Neuronal stem cell (in vitro differentiated cells): ENCODE data around the gene POC1A.
A peak's percentile ranks its signal among the peaks of the same experiment; 100 is the strongest.

Experiments
- DNase-seq: peaks from one replicate; pipeline ENCODE4 v3.0.0-alpha.2; 2013; ENCODE audit warnings: low spot score
- H2AFZ ChIP-seq: one replicate; pipeline ENCODE4 v1.6.1; 2013; ENCODE audit warnings: mild to moderate bottlenecking, low read length, inconsistent platforms
- H2AK5ac ChIP-seq: 2 replicates; pipeline ENCODE4 v1.6.1; 2013; ENCODE audit warnings: low read depth, mild to moderate bottlenecking, inconsistent platforms, low read length, moderate library complexity, mixed read lengths
- H2BK120ac ChIP-seq: 2 replicates; pipeline ENCODE4 v1.6.1; 2013; ENCODE audit warnings: low read depth, mild to moderate bottlenecking, inconsistent platforms, low read length, moderate library complexity, mixed read lengths
- H2BK12ac ChIP-seq: one replicate; pipeline ENCODE4 v1.6.1; 2013; ENCODE audit warnings: low read length, inconsistent platforms
- H2BK15ac ChIP-seq: 2 replicates; pipeline ENCODE4 v1.6.1; 2013; ENCODE audit warnings: mild to moderate bottlenecking, low read length, inconsistent platforms, mixed read lengths
- H2BK5ac ChIP-seq: one replicate; pipeline ENCODE4 v1.6.1; 2013; ENCODE audit warnings: inconsistent platforms, mild to moderate bottlenecking, low read length, moderate library complexity
- H3K14ac ChIP-seq: one replicate; pipeline ENCODE4 v1.6.1; 2013; ENCODE audit warnings: low read length, inconsistent platforms
- H3K18ac ChIP-seq: 2 replicates; pipeline ENCODE4 v1.6.1; 2013; ENCODE audit warnings: low read length, inconsistent platforms
- H3K23ac ChIP-seq: 2 replicates; pipeline ENCODE4 v1.6.1; 2013; ENCODE audit warnings: low read depth, mild to moderate bottlenecking, mixed read lengths, low read length, inconsistent platforms; ENCODE audit not compliant: poor library complexity
- H3K27ac ChIP-seq: replicated peaks from 3 replicates; pipeline ENCODE4 v1.5.1; 2013; ENCODE audit warnings: low read length, inconsistent platforms
- H3K27me3 ChIP-seq, 3 experiments: 2 replicates each; pipeline ENCODE4 v1.6.1; 2013; ENCODE audit warnings: low read length in 3 of 3, mild to moderate bottlenecking in 2 of 3, inconsistent platforms in 1 of 3, low read depth in 1 of 3, mixed read lengths in 1 of 3, moderate library complexity in 1 of 3; ENCODE audit not compliant: control insufficient read depth in 3 of 3, insufficient read depth in 3 of 3
- H3K36me3 ChIP-seq, 2 donors: replicated peaks in 1 of 2; 2 replicates each; pipeline ENCODE4 v1.6.1; 2013; ENCODE audit warnings: low read length in 2 of 2; ENCODE audit not compliant: control insufficient read depth in 2 of 2, insufficient read depth in 2 of 2
- H3K4ac ChIP-seq: 2 replicates; pipeline ENCODE4 v1.6.1; 2013; ENCODE audit warnings: inconsistent platforms, mild to moderate bottlenecking, low read length, moderate library complexity
- H3K4me1 ChIP-seq, 2 donors: 1 replicate in 1 of 2; 2 replicates in 1 of 2; pipeline ENCODE4 v1.6.1; 2013; ENCODE audit warnings: low read length in 2 of 2, low read depth in 1 of 2; ENCODE audit not compliant: control insufficient read depth in 2 of 2, insufficient read depth in 1 of 2
- H3K4me2 ChIP-seq: one replicate; pipeline ENCODE4 v1.6.1; 2013; ENCODE audit warnings: mild to moderate bottlenecking, low read length, inconsistent platforms; ENCODE audit not compliant: insufficient read depth, poor library complexity, severe bottlenecking
- H3K4me3 ChIP-seq, 2 donors: 2 replicates each; pipeline ENCODE4 v1.5.1; 2013; ENCODE audit warnings: low read length in 2 of 2, mild to moderate bottlenecking in 2 of 2, inconsistent platforms in 1 of 2, moderate library complexity in 1 of 2
- H3K79me1 ChIP-seq: one replicate; pipeline ENCODE4 v1.6.1; 2013; ENCODE audit warnings: low read depth, mild to moderate bottlenecking, inconsistent platforms, low read length, moderate library complexity
- H3K9ac ChIP-seq: one replicate; pipeline ENCODE4 v1.6.1; 2013; ENCODE audit warnings: mild to moderate bottlenecking, low read depth, low read length, inconsistent platforms; ENCODE audit not compliant: poor library complexity
- H3K9me3 ChIP-seq, 2 donors: replicated peaks in 1 of 2; 2 replicates each; pipeline versions ENCODE3 to v1.6.1; 2013; ENCODE audit warnings: low read length in 2 of 2, mild to moderate bottlenecking in 2 of 2, inconsistent platforms in 1 of 2, low read depth in 1 of 2, mixed read lengths in 1 of 2, moderate library complexity in 1 of 2; ENCODE audit not compliant: control insufficient read depth in 2 of 2, insufficient read depth in 1 of 2
- H4K8ac ChIP-seq: one replicate; pipeline ENCODE4 v1.6.1; 2013; ENCODE audit warnings: low read depth, mild to moderate bottlenecking, inconsistent platforms, low read length, moderate library complexity
- H4K91ac ChIP-seq: one replicate; pipeline ENCODE4 v1.6.1; 2013; ENCODE audit warnings: low read length, low read depth, mild to moderate bottlenecking, inconsistent platforms; ENCODE audit not compliant: poor library complexity
- WGBS, 2 donors: extraction: QIAGEN DNeasy Blood & Tissue Kit; methylation state at CpG; one replicate each; pipeline ENCODE4 v1.1.7; 2013; ENCODE audit warnings: missing lambda C conversion rate in 2 of 2, mixed read lengths in 1 of 2; ENCODE audit not compliant: insufficient read length in 2 of 2, insufficient replicate concordance in 1 of 2; ENCODE audit errors: extremely low coverage in 2 of 2; 5-methylcytosine and 5-hydroxymethylcytosine counted together

POC1A gene

GRCh38 chr3:52140000-52140399 is 14.2 kb downstream of the POC1A start:
- H2BK120ac ChIP-seq: no peak overlapping the region
- no peak overlapping the region for H3K4me3 ChIP-seq
- H4K8ac ChIP-seq: no peak overlapping the region
- no peak overlapping the region for H3K23ac ChIP-seq
- no peak for DNase-seq
- H3K18ac ChIP-seq: no peak overlapping the region
- H3K36me3 ChIP-seq: peaks cover 39 to 92% of the 10 kb centered on the region in 2 donors
- H2BK5ac ChIP-seq: no peak overlapping the region
- WGBS, 2 donors: no CpG with 5 or more reads among the region's 9 CpGs
- H2BK15ac ChIP-seq: no peak overlapping the region
- no peaks in the 10 kb centered on the region for H3K27me3 ChIP-seq
- no peak overlapping the region for H3K27ac ChIP-seq
- H4K91ac ChIP-seq: no peak overlapping the region
- no peak overlapping the region for H2BK12ac ChIP-seq
- H3K4me1 ChIP-seq: peaks cover 0 to 4% of the 10 kb centered on the region in 2 donors
- no peak overlapping the region for H2AK5ac ChIP-seq
- no peak overlapping the region for H3K9ac ChIP-seq
- peaks cover 6% of the 10 kb centered on the region for H3K79me1 ChIP-seq
- H2AFZ ChIP-seq: no peak overlapping the region
- no peak overlapping the region for H3K4ac ChIP-seq
- H3K14ac ChIP-seq: no peak overlapping the region
- no peaks in the 10 kb centered on the region for H3K9me3 ChIP-seq
- no peak overlapping the region for H3K4me2 ChIP-seq

GRCh38 chr3:52137311-52137710 is 16.9 kb downstream of the POC1A start:
- Histone ChIP-seq H3K27ac (no peak overlapping the region), H3K27me3 (no peaks in the 10 kb centered on the region), H3K4me1 (peaks cover 0 to 7% of the 10 kb centered on the region in 2 donors), H4K91ac (no peak overlapping the region), H3K23ac (no peak overlapping the region), H2BK120ac (no peak overlapping the region), H3K4me2 (no peak overlapping the region), H3K14ac (no peak overlapping the region), H3K18ac (no peak overlapping the region), H3K9me3 (no peaks in the 10 kb centered on the region), H3K9ac (no peak overlapping the region), H2BK15ac (no peak overlapping the region), H2BK12ac (no peak overlapping the region), H3K79me1 (no peaks in the 10 kb centered on the region), H3K4ac (no peak overlapping the region), H3K4me3 (no peak overlapping the region), H2AK5ac (no peak overlapping the region), H4K8ac (no peak overlapping the region), H2AFZ (no peak overlapping the region), H2BK5ac (no peak overlapping the region), H3K36me3 (peaks cover 23 to 81% of the 10 kb centered on the region in 2 donors)
- DNase-seq: no peak
- WGBS, 2 donors: no CpG with 5 or more reads among the region's 7 CpGs

GRCh38 chr3:52136513-52136912 is 17.7 kb downstream of the POC1A start:
- Histone ChIP-seq H3K4ac (no peak overlapping the region), H3K36me3 (peaks cover 23 to 79% of the 10 kb centered on the region in 2 donors), H3K9ac (no peak overlapping the region), H3K79me1 (no peaks in the 10 kb centered on the region), H3K23ac (no peak overlapping the region), H3K4me1 (peaks cover 0 to 7% of the 10 kb centered on the region in 2 donors), H2BK120ac (no peak overlapping the region), H4K8ac (no peak overlapping the region), H2BK12ac (no peak overlapping the region), H2BK15ac (no peak overlapping the region), H4K91ac (no peak overlapping the region), H3K27ac (no peak overlapping the region), H3K18ac (no peak overlapping the region), H2AFZ (no peak overlapping the region), H3K27me3 (no peaks in the 10 kb centered on the region), H3K4me2 (no peak overlapping the region), H3K14ac (no peak overlapping the region), H3K4me3 (no peak overlapping the region), H2AK5ac (no peak overlapping the region), H3K9me3 (no peaks in the 10 kb centered on the region), H2BK5ac (no peak overlapping the region)
- no peak for DNase-seq
- no CpG with 5 or more reads among the region's 9 CpGs for WGBS, 2 donors

GRCh38 chr3:52135332-52135731 is 18.9 kb downstream of the POC1A start:
- H3K27me3 ChIP-seq: no peaks in the 10 kb centered on the region
- no peak overlapping the region for H3K9ac ChIP-seq
- H3K4me3 ChIP-seq: peak overlapping the region in 1 of 2 donors; percentile 3
- no peak overlapping the region for H3K27ac ChIP-seq
- no peak overlapping the region for H3K23ac ChIP-seq
- no peak overlapping the region for H2AK5ac ChIP-seq
- H2BK15ac ChIP-seq: no peak overlapping the region
- H3K18ac ChIP-seq: no peak overlapping the region
- no peak overlapping the region for H4K8ac ChIP-seq
- WGBS, 2 donors: no CpG with 5 or more reads among the region's 4 CpGs
- H2BK120ac ChIP-seq: no peak overlapping the region
- H2BK12ac ChIP-seq: no peak overlapping the region
- H3K14ac ChIP-seq: no peak overlapping the region
- H4K91ac ChIP-seq: no peak overlapping the region
- no peak for DNase-seq
- H3K9me3 ChIP-seq: no peaks in the 10 kb centered on the region
- H3K4ac ChIP-seq: no peak overlapping the region
- H3K36me3 ChIP-seq: peaks cover 16 to 71% of the 10 kb centered on the region in 2 donors
- peaks cover 0 to 7% of the 10 kb centered on the region in 2 donors for H3K4me1 ChIP-seq
- no peak overlapping the region for H2AFZ ChIP-seq
- no peak overlapping the region for H3K4me2 ChIP-seq
- no peaks in the 10 kb centered on the region for H3K79me1 ChIP-seq
- H2BK5ac ChIP-seq: peak overlapping the region; percentile 62
